Psoas muscle (tissue), 8 donors: ENCODE measurements around the gene RPS3. TPM values are rescaled to one million over a fixed set of nuclear protein-coding genes. Genes with fewer than 3 reads are reported as not detected.

Experiments used
- ATAC-seq, 4 donors: fragments of 200-7000 bp; cut with Tn5 transposase; one replicate each; pipeline ENCODE4 v1.9.1; 2020; ENCODE audit warnings: moderate library complexity in 3 of 4, mild to moderate bottlenecking in 2 of 4
- DNase-seq, 2 donors: peaks; one replicate each; pipeline ENCODE4 v3.0.0-alpha.2; 2020
- H3K27ac ChIP-seq: fragments of 200-600 bp; one replicate; pipeline ENCODE4 v1.8.0; 2022
- H3K27me3 ChIP-seq, 3 donors: fragments of 200-600 bp in 1 of 3; one replicate each; pipeline versions ENCODE4 v1.6.1 to v1.8.0; 2013 to 2022; ENCODE audit warnings: low read length in 2 of 3, mild to moderate bottlenecking in 2 of 3, moderate library complexity in 1 of 3; ENCODE audit not compliant: insufficient read depth in 3 of 3
- H3K36me3 ChIP-seq, 2 donors: fragments of 200-600 bp in 1 of 2; one replicate each; pipeline versions ENCODE4 v1.6.1 to v1.8.0; 2013 to 2022; ENCODE audit warnings: low read depth in 1 of 2, mild to moderate bottlenecking in 1 of 2, moderate library complexity in 1 of 2; ENCODE audit not compliant: insufficient read depth in 1 of 2
- H3K4me1 ChIP-seq: fragments of 200-600 bp; one replicate; pipeline ENCODE4 v1.8.0; 2022
- H3K4me3 ChIP-seq: fragments of 200-600 bp; one replicate; pipeline ENCODE4 v1.8.0; 2022; ENCODE audit warnings: mild to moderate bottlenecking
- H3K9me3 ChIP-seq: fragments of 200-600 bp; one replicate; pipeline ENCODE4 v1.8.0; 2022
- CTCF ChIP-seq: fragments of 200-600 bp; IDR thresholded peaks from one replicate; pipeline ENCODE4 v1.8.0; 2022; ENCODE audit warnings: antibody characterized with exemption
- WGBS, 3 donors: extraction: QIAGEN DNeasy Blood & Tissue Kit; methylation state at CpG; one replicate each; pipeline versions ENCODE4 v1.1.6 to v1.1.7; 2013; 5-methylcytosine and 5-hydroxymethylcytosine counted together
- intact Hi-C, 2 donors: fragments of 100-400 bp; cut with DNase I; formaldehyde crosslinking; loops; one replicate each; pipeline versions ENCODE4 v1.11.0 to v1.14.2; 2022
- polyA plus RNA-seq, 3 donors: library from polyadenylated mRNA; stranded (reverse); fragments of 200-250 nt; gene quantifications; one replicate each; pipeline ENCODE4 v1.2.3, GENCODE V29; 2013
- total RNA-seq, 4 donors: library from RNA; stranded (reverse); fragmentation: NEBNext Ultra II Directional in 2 of 4; extraction: Animal tissue kit (Norgen Biotek cat#: 25700) in 2 of 4; gene quantifications; one replicate each; pipeline versions ENCODE4 v1.2.1 to v1.2.4, GENCODE V29; 2021 to 2023
- donor health status: healthy with polysubstance abuse.
- donor health status: DM: no; HTN: no; CAD: no; lungs with moderate emphysema.
- donor health status: Bipolar disorder and iron deficiency.
- donor health status: healthy.
- donor health status: DM: yes; HTN: yes; CAD: no.
- donor health status: DM: no; HTN: no; CAD: no.
- donor health status: DM: no; HTN: no; CAD: no.
- donor health status: DM: yes; HTN: yes; CAD: no.

RPS3 gene
- total and polyA plus RNA-seq, 7 donors, result 807 to 2,132 (median 1,216) TPM

- Histone ChIP-seq H3K9me3 (no peaks in the 10 kb centered on the region), H3K4me3 (no peak overlapping the region), H3K4me1 (no peaks in the 10 kb centered on the region), H3K27ac (no peak overlapping the region), H3K36me3 (no peaks in the 10 kb centered on the region), H3K27me3 (no peaks in the 10 kb centered on the region)
- ATAC-seq (peak in 1 of 4 donors; percentile 67), DNase-seq (peak; percentile 45 to 67)
- 52 to 63% (median 55%) methylated on average over 9 of the region's 9 CpGs for WGBS, 3 donors
- no peak for TF ChIP-seq CTCF
- intact Hi-C loops, result no loop called here
These were observed 54.8 kb downstream of the RPS3 start for GRCh38 chr11:75453916-75454655.

DNA sequence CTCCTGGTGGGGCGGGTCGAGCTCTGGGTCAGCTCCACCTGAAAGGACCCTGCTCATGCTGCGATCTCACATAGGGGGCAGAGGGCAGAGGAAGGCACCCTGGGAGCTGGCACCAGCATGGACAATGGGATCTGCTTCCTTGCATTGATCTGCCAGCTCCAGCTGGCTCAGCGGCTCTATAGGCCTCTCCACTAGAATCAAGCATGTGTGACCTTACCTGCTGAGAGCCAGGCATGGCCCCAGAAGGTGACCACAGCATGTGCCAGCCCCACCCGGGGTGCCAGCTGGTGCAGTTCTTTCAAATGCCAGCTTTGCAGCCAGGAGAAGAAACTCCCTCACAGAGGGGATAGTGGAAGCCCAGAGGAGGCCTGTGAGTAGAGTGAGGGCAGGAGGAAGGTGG, 55.7 kb downstream of the RPS3 start:
- no peaks in the 10 kb centered on the region for H3K27me3 ChIP-seq
- H3K36me3 ChIP-seq, result no peaks in the 10 kb centered on the region
- ATAC-seq (peak in 1 of 4 donors; percentile 23), DNase-seq (no peak)
- H3K4me3 ChIP-seq, result no peak overlapping the region
- no peak for TF ChIP-seq CTCF
- no peaks in the 10 kb centered on the region for H3K4me1 ChIP-seq
- WGBS, 3 donors, result 70 to 85% (median 74%) methylated on average over 5 of the region's 5 CpGs
- H3K9me3 ChIP-seq, result no peaks in the 10 kb centered on the region
- H3K27ac ChIP-seq, result no peak overlapping the region
- intact Hi-C loops, result no loop called here

Other genes starting within 250 kb of the RPS3 start
- 10 to 100 TPM; 10.7 to 17.7 (median 12.3) TPM for gene SLCO2B1, start 248.4 kb upstream of the RPS3 start, total RNA-seq
- 1 to 10 TPM; 1.2 to 5.6 (median 1.7) TPM for gene SLCO2B1, start 248.4 kb upstream of the RPS3 start, polyA plus RNA-seq
- gene TPBGL, start 158.7 kb upstream of the RPS3 start, total RNA-seq, result under 1 TPM in 1 of 4 donors, not detected in 3; 0.11 TPM
- gene TPBGL, start 158.7 kb upstream of the RPS3 start, polyA plus RNA-seq, result under 1 TPM in 2 of 3 donors, not detected in 1; 0.01 to 0.05 TPM
- gene ARRB1, start 47.9 kb upstream of the RPS3 start, total RNA-seq, result 10 to 100 TPM in 1 of 4 donors, 1 to 10 TPM in 3; 7.4 to 17.3 (median 9.0) TPM
- 1 to 10 TPM; 3.6 to 3.8 (median 3.8) TPM for gene ARRB1, start 47.9 kb upstream of the RPS3 start, polyA plus RNA-seq
- gene KLHL35, start 33.7 kb downstream of the RPS3 start, total RNA-seq, result under 1 TPM; 0.34 to 0.64 (median 0.39) TPM
- 1 to 10 TPM in 2 of 3 donors, under 1 TPM in 1; 0.56 to 4.1 (median 1.2) TPM for gene KLHL35, start 33.7 kb downstream of the RPS3 start, polyA plus RNA-seq
- 10 to 100 TPM; 10.3 to 16.5 (median 12.7) TPM for gene GDPD5, start 126.4 kb downstream of the RPS3 start, total RNA-seq
- gene GDPD5, start 126.4 kb downstream of the RPS3 start, polyA plus RNA-seq, result 10 to 100 TPM in 1 of 3 donors, 1 to 10 TPM in 2; 2.7 to 13.1 (median 6.4) TPM
- gene SERPINH1, start 162.7 kb downstream of the RPS3 start, total RNA-seq, result 10 to 100 TPM; 27.7 to 43.3 (median 31.3) TPM
- 10 to 100 TPM; 11.6 to 29.8 (median 15.6) TPM for gene SERPINH1, start 162.7 kb downstream of the RPS3 start, polyA plus RNA-seq